Measurements from ENCODE around the gene ANKRD24.

DNA sequence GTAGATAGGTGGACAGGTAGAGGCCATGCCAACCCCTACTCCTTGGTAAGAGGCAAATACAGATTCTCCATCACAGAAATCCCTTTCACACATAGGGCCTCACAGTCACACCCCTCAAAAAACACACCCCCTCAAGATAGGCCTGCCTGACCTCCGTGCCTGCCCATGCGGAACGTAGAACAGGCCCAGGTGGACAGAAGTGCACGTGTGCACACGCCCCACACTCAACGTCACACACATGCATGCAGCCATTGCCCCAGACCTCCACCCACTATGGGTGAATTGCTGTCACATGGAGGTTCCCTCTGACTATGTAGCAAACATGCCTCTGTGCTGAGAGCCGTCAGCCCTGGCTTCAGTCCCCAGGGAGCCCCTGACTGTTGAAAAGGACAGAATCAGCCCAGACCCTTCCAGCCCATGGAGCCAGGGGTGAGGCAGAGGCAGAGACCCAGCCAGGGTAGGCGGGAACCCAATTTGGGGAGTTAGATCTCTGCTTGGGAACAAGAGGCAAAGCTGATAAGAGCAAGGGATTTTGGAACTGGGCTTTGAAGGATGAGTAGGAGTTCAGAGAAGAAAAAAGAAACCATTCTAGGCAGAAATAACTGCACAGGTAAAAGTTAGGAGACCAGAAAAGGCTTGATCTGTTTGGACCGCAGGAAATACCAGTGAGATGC, 3.1 kb downstream of the ANKRD24 start:
- TF ChIP-seq BHLHE40 (IDR thresholded peaks at IDR 0.05; ENCODE audit: low read length) (no peak), CBFB (CRISPR knock-in tag; IDR thresholded peaks at IDR 0.05) (no peak), POLR2A (IDR thresholded peaks at IDR 0.05; ENCODE audit: insufficient read depth in 1 of 2, low read depth in 2 of 2, low read length in 2 of 2) (no peak), CEBPB (IDR thresholded peaks at IDR 0.05; ENCODE audit: borderline replicate concordance, low read depth, low read length) (no peak), SAFB2 (CRISPR knock-in tag; IDR thresholded peaks at IDR 0.05; ENCODE audit: borderline replicate concordance, low read depth) (no peak), AHR (CRISPR knock-in tag; IDR thresholded peaks at IDR 0.05) (no peak), FOXP1 (IDR thresholded peaks at IDR 0.05) (no peak), FOXP1 (CRISPR knock-in tag; IDR thresholded peaks at IDR 0.05) (no peak), CHCHD3 (CRISPR knock-in tag; IDR thresholded peaks at IDR 0.05) (no peak)
- TF ChIP-seq, protein P1, sequence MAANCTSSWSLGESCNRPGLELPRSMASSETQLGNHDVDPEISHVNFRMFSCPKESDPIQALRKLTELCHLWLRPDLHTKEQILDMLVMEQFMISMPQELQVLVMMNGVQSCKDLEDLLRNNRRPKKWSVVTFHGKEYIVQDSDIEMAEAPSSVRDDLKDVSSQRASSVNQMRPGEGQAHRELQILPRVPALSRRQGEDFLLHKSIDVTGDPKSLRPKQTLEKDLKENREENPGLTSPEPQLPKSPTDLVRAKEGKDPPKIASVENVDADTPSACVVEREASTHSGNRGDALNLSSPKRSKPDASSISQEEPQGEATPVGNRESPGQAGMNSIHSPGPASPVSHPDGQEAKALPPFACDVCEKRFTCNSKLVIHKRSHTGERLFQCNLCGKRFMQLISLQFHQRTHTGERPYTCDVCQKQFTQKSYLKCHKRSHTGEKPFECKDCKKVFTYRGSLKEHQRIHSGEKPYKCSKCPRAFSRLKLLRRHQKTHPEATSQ (CRISPR knock-in tag; IDR thresholded peaks at IDR 0.05; ENCODE audit: borderline replicate concordance): no peak
- TF ChIP-seq, protein P2, sequence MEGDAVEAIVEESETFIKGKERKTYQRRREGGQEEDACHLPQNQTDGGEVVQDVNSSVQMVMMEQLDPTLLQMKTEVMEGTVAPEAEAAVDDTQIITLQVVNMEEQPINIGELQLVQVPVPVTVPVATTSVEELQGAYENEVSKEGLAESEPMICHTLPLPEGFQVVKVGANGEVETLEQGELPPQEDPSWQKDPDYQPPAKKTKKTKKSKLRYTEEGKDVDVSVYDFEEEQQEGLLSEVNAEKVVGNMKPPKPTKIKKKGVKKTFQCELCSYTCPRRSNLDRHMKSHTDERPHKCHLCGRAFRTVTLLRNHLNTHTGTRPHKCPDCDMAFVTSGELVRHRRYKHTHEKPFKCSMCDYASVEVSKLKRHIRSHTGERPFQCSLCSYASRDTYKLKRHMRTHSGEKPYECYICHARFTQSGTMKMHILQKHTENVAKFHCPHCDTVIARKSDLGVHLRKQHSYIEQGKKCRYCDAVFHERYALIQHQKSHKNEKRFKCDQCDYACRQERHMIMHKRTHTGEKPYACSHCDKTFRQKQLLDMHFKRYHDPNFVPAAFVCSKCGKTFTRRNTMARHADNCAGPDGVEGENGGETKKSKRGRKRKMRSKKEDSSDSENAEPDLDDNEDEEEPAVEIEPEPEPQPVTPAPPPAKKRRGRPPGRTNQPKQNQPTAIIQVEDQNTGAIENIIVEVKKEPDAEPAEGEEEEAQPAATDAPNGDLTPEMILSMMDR (CRISPR knock-in tag; IDR thresholded peaks at IDR 0.05): no peak
